ENCODE measurements around the gene SPINK7.

SPINK7 gene

DNA sequence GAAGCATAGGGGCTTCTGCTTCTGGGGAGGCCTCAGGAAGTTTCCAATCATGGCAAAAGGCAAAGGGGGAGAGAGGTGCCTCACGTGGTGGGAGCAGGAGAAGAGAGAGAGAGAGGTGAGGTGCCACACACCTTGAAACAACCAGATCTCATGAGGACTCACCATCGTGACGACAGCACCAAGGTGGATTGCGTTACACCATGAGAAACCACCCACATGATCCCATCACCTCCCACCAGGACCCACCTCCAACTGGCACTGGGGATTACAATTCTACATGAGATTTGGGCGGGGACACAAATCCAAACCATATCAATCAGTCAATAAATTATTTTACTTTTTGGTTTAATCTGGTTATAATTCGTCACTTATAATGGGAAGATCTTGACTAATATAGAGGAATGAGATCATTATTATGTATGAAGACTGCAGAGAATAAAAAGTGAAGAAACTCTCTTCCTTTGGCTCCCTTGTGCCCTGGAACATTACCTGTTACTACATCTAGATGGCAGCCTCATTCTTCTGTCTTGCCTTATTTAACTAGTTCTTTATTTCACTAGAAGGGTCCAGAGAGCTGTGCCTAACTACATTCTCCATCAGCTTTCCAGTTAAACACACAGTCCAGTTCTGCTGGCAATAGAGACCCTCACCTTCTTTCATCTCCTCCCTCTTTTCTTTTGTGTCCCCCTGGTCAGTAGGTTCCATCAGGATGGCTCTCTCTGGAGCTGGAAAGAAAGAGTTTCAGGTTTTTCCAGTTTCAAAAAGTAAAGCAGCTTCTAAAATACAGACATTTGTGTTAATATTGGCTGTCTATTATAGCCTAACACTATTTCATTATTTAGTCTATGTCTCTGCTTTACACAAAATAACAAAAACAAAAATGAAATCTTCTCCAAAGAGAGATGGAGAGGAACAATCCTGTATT lies 21.7 kb upstream of the SPINK7 start:
- Histone ChIP-seq H3K27me3 (replicated peaks; ENCODE audit: insufficient read depth, low read length) (no peaks in the 10 kb centered on the region), H3K36me3 (replicated peaks; ENCODE audit: insufficient read depth, low read length) (no peaks in the 10 kb centered on the region), H3K4me2 (ENCODE audit: low read depth, low read length) (no peak overlapping the region), H3K4me1 (ENCODE audit: low read length) (no peaks in the 10 kb centered on the region), H3K9me2 (replicated peaks; ENCODE audit: insufficient read depth, low read length) (no peaks in the 10 kb centered on the region), H3K9me3 (replicated peaks; ENCODE audit: insufficient read depth, low read length) (no peaks in the 10 kb centered on the region), H3K79me2 (ENCODE audit: low read length) (no peaks in the 10 kb centered on the region), H3K9ac (ENCODE audit: low read length) (no peak overlapping the region), H3K4me3 (ENCODE audit: low read length) (no peak overlapping the region), H3K27ac (ENCODE audit: low read length) (no peak overlapping the region), H4K20me1 (ENCODE audit: insufficient read depth, low read length) (no peaks in the 10 kb centered on the region), H3F3A (ENCODE audit: insufficient read depth, low read length) (no peaks in the 10 kb centered on the region), H2AFZ (ENCODE audit: low read length) (no peak overlapping the region)
- peak; percentile 13 for DNase-seq
- TF ChIP-seq EZH2 (optimal IDR thresholded peaks at IDR 0.05; ENCODE audit: low read depth, low read length) (no peak), EZH2phosphoT487 (IDR thresholded peaks at IDR 0.05; ENCODE audit: low read length) (no peak)
- TF ChIP-seq, protein P1, sequence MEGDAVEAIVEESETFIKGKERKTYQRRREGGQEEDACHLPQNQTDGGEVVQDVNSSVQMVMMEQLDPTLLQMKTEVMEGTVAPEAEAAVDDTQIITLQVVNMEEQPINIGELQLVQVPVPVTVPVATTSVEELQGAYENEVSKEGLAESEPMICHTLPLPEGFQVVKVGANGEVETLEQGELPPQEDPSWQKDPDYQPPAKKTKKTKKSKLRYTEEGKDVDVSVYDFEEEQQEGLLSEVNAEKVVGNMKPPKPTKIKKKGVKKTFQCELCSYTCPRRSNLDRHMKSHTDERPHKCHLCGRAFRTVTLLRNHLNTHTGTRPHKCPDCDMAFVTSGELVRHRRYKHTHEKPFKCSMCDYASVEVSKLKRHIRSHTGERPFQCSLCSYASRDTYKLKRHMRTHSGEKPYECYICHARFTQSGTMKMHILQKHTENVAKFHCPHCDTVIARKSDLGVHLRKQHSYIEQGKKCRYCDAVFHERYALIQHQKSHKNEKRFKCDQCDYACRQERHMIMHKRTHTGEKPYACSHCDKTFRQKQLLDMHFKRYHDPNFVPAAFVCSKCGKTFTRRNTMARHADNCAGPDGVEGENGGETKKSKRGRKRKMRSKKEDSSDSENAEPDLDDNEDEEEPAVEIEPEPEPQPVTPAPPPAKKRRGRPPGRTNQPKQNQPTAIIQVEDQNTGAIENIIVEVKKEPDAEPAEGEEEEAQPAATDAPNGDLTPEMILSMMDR (IDR thresholded peaks at IDR 0.05; ENCODE audit: low read length), result peak; percentile 42

DNA sequence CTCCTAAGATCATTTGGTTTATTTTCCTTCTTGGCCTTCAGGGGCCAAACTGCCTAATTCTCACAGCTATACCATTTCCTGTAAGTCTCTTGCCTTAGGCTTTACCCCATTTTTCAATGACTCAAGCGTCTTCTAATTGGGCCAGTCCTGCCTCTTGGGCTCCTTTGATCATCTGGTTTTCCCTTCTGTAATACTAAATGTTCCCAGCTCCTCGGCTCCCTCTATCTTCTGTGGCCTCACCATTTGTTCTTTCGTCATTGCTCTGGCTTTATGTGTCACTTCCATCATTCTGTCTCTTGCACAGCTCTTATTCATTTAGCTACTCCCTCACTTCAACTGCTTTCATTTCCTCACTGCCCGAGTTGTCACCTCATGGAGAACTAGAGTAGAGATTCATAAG lies 14.5 kb upstream of the SPINK7 start:
- H3K4me3 ChIP-seq (ENCODE audit: low read length), result no peak overlapping the region
- H3F3A ChIP-seq (ENCODE audit: insufficient read depth, low read length), result no peaks in the 10 kb centered on the region

DNA sequence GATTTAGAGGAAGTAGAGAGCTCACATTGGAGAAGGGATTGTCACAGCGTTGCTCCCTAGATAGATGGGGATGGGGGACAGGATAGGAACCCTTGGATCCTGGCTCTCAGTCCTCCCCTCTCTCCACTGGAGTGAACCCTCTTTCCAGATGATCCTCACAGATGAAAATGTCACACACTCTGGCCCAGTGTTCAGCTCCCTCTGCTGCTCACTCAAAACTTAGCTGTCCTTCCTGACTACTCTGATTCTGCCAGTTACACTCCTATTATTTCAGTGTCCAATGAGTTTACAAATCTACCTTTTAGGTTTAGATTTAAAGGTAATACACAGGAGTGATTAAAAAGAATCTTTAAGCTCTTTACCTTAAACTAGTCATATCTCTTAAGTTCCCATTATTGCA lies 5.8 kb upstream of the SPINK7 start:
- no peak overlapping the region for H2AFZ ChIP-seq (ENCODE audit: low read length)
- H3K4me2 ChIP-seq (ENCODE audit: low read depth, low read length), result no peak overlapping the region
- H3K4me3 ChIP-seq (ENCODE audit: low read length), result no peak overlapping the region
- no peaks in the 10 kb centered on the region for H3K4me1 ChIP-seq (ENCODE audit: low read length)
- H3K9me3 ChIP-seq (replicated peaks; ENCODE audit: insufficient read depth, low read length), result no peaks in the 10 kb centered on the region
- H3K9ac ChIP-seq (ENCODE audit: low read length), result no peak overlapping the region
- no peaks in the 10 kb centered on the region for H3K27me3 ChIP-seq (replicated peaks; ENCODE audit: insufficient read depth, low read length)
- DNase-seq, result no peak
- TF ChIP-seq, protein P1 (IDR thresholded peaks at IDR 0.05; ENCODE audit: low read length), result no peak
- TF ChIP-seq EZH2 (optimal IDR thresholded peaks at IDR 0.05; ENCODE audit: low read depth, low read length) (no peak), EZH2phosphoT487 (IDR thresholded peaks at IDR 0.05; ENCODE audit: low read length) (no peak)
- H3K9me2 ChIP-seq (replicated peaks; ENCODE audit: insufficient read depth, low read length), result no peaks in the 10 kb centered on the region
- H4K20me1 ChIP-seq (ENCODE audit: insufficient read depth, low read length), result no peaks in the 10 kb centered on the region
- no peak overlapping the region for H3K27ac ChIP-seq (ENCODE audit: low read length)
- H3K36me3 ChIP-seq (replicated peaks; ENCODE audit: insufficient read depth, low read length), result no peaks in the 10 kb centered on the region
- no peaks in the 10 kb centered on the region for H3F3A ChIP-seq (ENCODE audit: insufficient read depth, low read length)
- H3K79me2 ChIP-seq (ENCODE audit: low read length), result no peaks in the 10 kb centered on the region

More for the DNA sequence above, 14.5 kb upstream of the SPINK7 start:
- Histone ChIP-seq H3K9ac (ENCODE audit: low read length) (no peak overlapping the region), H4K20me1 (ENCODE audit: insufficient read depth, low read length) (no peaks in the 10 kb centered on the region), H3K79me2 (ENCODE audit: low read length) (no peaks in the 10 kb centered on the region), H3K27ac (ENCODE audit: low read length) (no peak overlapping the region), H2AFZ (ENCODE audit: low read length) (no peak overlapping the region), H3K9me2 (replicated peaks; ENCODE audit: insufficient read depth, low read length) (no peaks in the 10 kb centered on the region), H3K9me3 (replicated peaks; ENCODE audit: insufficient read depth, low read length) (no peaks in the 10 kb centered on the region), H3K36me3 (replicated peaks; ENCODE audit: insufficient read depth, low read length) (no peaks in the 10 kb centered on the region), H3K4me2 (ENCODE audit: low read depth, low read length) (no peak overlapping the region), H3K4me1 (ENCODE audit: low read length) (no peaks in the 10 kb centered on the region), H3K27me3 (replicated peaks; ENCODE audit: insufficient read depth, low read length) (no peaks in the 10 kb centered on the region)
- no peak for DNase-seq
- TF ChIP-seq, protein P1 (IDR thresholded peaks at IDR 0.05; ENCODE audit: low read length), result no peak
